ENCODE measurements around the gene SLC4A1AP.

Gene SLC4A1AP

GRCh38 chr2:27723372-27724144, 59.9 kb downstream of the SLC4A1AP start:
- no peak for FAIRE-seq

DNA sequence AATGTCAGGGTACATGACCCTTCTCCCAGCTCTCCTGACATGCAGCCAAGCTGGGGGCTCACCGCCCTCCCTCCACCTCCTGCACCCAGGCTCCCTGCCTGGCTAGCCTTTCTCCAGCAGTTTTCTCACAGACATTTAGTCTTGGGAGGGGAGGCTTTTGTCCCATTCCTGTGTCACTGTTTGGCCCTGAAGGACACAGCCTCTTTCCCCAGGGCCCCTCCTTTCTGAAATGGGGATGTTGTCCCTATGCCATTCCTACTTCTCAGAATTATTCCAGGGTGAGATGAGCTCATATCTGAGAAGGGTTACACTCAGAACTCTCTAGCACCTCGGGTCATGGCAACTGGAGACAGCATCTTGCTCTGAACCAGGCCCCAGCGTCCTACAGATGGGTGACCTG, 60.5 kb downstream of the SLC4A1AP start:
- FAIRE-seq: no peak

DNA sequence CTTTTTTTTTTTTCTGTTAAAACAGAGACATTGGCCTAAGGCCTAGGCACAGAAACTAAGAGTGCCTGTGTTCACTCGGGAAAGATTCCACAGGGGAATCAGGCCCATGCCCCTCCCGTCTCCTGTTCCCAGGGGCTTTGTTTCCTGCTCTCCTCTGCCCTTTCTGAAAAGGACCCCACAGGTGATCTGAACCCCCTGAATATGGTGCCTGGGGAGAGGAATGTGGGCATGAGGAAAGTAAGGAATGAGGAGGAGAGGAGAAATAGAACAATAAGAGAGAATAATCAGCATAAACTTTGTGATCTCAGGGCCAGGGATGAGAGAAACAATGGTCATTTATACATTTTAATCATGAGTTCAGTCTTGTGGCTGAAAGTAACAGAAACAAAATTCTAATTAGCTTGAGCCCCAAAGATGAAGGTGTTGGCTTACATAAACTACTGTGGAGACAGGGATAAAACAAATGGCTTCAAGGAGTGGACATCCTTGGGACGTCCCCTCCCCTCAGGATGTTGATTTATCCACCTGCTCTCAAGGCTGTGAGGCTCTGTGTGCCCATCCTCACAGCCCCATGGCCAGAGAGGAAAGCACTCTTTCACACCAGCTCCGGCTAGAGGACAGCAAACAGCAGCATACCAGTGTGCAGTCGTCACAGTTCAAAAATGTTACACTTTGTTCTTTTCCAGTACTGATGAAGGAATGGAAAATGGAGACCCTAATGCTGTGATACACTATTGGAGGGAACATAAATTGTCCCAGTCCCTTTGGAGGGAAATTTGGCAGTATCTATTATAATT, 61.4 kb downstream of the SLC4A1AP start:
- FAIRE-seq: no peak

- no peak for FAIRE-seq
These were observed 63.6 kb downstream of the SLC4A1AP start for GRCh38 chr2:27727257-27727656.

DNA sequence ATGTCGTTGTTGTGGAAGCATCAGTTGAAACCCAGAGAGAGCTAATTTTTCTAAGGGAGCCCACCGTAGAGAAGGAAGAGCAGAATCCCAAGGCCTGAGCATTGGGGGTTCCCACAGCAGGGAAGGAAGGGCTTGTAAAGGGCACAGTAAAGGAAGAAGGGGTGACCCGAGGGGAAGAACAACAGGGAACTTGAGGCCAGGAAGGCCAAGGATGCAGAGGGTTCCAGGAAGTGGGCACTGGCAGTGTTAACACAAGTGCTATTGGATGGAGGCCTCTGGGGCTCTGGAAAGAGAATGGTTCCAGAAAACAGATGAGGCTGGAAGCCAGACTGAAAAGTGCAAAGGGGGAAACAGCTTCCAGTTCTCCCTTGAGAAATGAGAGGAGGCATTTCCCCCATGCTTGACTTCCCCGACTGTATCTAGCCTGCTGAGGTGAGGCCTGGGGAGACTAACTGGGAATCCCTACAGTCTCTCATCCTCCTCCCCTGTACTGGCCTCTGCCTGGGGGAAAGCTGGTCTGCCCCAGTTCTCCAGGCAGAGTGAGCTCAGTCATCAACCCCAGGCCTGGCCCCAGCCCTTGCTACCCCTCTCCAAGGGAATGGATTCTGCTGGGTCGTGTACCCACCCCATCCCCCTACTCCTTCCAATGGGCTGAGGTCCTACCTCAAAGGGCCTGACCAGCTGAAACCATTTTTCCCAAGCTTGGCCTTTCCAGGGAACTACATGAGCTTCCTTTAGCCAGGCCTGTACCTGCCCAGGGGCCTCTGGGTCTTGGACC, 64.6 kb downstream of the SLC4A1AP start:
- FAIRE-seq: no peak

DNA sequence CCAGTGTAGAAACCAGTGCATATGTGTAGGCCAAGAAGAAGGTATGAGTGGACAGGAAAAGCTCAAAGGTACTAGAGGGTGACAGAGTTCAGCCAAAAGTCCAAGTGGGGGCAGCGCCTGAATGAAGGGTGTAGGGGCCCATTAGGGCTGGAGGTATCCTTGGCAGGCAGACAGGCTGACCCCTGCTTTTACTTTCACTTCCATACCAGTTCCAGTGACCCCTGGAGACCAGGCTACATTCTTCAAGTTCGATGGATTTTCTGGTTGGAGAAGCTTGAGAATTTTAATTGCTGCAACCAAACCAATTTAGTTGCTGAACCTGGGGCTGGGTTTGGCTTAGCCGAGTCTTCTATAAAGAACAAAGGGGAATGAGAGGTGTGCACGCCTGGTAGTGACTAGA, 65.5 kb downstream of the SLC4A1AP start:
- FAIRE-seq: no peak

GRCh38 chr2:27729614-27730013, 65.9 kb downstream of the SLC4A1AP start:
- no peak for FAIRE-seq

GRCh38 chr2:27730261-27730662, 66.6 kb downstream of the SLC4A1AP start:
- no peak for FAIRE-seq

DNA sequence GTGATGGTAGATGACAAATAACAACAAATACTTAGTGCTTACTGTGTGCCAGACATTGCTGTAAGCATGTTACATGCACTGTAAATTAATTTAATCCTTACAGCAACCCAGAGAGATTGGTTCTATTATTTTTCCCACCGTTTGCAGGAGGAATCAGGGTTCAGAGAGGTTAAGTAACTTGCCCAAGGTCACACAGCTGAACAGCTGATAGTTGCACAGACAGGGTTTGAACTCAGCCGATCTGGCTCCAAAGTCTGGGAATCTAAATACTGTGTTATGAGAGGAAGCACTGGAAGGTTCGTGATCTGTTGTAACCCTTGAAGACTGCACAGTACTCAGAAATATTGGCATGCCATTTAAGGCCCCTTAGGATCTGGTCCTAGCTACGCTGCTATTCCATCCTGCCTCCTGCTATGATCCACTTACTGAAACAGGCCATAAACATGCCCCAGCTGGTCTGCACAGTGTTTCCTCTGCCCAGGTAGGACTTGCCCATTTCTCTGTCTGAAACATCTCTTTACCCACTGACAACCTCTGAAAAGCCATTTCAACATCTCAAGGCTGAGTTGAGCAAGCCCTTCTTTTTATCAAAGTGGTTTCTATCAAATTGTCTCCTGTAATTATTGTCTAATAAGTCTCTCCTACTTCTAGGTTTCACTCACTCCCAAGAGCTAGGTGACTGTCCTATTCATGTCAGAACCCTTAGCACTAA, 67.4 kb downstream of the SLC4A1AP start:
- FAIRE-seq: no peak

DNA sequence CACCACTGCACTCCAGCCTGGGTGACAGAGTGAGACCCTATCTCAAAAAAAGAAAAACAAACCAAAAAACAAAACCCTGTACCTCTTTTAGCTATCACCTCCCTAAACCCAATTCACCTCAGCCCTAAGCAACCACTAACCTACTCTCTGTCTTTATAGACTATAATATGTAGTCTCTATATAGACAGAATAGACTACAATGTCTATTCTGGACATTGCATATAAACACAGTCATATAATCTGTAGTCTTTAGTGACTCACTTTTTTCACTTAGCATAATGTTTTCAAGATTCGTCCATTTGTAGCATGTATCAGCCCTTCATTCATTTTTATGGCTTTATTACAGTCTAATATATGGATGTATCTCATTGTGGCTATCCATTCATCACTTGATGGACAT, 70.6 kb downstream of the SLC4A1AP start:
- no peak for FAIRE-seq

DNA sequence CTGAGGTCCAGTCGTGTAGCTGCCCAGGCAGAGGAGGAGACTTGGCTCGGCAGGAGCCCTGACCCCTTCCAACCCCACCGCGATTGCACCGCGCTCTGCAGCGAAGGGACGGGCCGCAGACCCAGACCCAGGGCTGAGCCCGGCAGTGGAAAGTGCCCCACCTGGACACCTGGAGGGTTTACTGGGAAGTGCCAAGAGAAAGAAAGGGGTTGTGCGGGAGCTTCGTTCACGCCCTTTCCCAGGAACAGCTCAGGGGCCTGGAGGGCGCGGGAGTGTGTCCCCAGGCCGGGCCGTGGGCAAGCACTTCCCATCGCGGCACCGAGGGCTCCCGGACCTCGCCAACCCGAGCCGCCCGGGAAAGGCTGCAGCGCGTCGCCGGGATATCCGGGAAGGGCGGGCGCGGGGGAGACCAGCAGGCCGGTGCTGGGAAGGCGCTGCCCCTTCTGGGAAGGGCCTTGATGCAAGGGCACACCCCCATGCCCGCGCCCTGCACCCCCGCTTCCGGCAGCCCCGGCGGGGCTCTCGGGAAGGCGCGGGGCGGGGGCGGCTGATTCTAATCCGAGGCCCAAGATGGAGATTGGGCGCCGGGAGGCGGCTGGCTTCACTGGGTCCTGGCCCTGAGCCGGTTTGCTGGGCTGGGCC, 71.7 kb downstream of the SLC4A1AP start:
- FAIRE-seq: no peak

- FAIRE-seq: no peak
These were observed 72.6 kb downstream of the SLC4A1AP start for GRCh38 chr2:27736031-27736889.

- FAIRE-seq: no peak
These were observed 73.2 kb downstream of the SLC4A1AP start for GRCh38 chr2:27736890-27737204.

DNA sequence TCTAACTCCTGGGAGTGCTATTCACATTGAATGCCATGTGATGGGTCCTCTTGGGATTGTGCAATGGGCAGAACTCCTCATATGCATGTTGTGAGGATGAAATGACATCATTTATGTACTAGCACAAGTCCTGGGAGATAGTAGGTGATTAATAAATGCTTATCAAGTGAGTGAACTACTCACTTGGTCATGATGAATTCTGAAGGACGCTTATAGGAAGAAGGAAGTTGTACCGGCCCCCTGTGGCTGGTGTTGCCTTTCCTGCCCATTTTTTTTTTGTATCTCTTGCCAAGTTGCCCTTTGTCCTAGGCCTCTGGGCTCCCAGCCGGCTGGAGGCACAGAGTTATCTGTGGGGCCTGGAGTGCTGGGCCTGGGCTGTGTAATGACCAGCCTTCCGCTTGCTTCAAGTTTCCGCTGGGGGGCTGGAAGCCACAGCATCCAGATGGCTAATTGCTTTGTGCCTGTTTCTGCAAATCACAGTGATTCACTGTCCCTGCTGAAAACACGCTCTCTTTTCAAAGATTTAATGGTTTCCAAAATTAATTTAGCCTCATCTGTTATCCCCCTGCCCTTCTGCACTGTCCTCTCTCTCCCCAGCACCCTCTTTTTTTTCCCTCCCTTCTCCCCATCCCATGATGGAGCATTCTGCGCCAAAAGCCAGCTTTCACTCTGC, 74.1 kb downstream of the SLC4A1AP start:
- FAIRE-seq: no peak

DNA sequence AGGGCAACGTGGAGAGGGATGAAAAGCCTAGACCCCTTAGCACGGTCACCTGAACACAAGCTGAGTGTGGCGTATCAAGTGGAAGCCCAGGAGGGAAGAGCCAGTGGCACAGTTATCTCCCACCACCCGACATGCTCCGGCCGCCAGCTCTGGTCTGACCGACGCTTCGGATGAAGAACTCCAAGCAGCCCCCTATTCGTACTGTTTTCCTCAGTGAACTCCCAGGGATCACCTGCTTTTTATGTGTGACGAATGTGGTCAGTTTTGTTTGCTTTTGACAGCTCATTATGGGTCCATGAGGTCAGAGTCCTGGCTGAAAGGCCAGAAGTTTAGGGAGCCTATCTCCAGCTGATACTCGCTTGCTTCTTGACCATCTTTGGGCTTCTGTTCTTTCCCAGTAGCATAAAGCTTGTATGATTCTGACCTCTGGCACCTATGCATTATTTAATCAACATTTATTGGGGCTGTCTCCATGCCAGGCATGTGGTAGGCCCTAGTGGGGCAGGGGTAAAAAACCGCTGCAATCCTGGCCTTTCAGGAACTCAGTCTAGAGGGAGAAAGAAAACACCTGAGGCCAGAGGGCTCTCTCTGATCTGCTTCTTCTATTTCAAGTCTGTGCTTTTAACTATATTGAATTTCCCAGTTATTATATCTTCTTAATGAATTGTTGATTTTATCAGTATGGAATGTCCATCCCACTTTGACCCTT, 74.8 kb downstream of the SLC4A1AP start:
- FAIRE-seq: no peak

DNA sequence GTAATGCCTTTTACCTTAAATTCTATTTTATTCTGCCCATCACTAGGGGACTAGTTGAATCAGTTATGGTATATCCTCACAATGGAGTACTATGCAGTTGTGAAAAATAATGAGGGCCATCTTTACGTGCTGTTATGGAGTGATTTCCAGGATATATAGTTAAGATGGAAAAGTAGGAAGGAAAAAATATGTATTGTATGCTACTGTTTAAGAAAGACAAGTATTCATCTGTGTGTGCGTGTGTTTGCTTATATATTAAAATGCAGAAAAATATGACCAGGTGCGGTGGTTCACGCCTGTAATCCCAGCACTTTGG, 75.3 kb downstream of the SLC4A1AP start:
- no peak for FAIRE-seq

- no peak for FAIRE-seq
These were observed 78.0 kb downstream of the SLC4A1AP start for GRCh38 chr2:27741673-27742072.

GRCh38 chr2:27742571-27742970, 78.9 kb downstream of the SLC4A1AP start:
- no peak for FAIRE-seq

Measured in TTC549 (cell line).